Spleen (tissue), 7 donors: ENCODE measurements around the gene CDK5R1.

ENCODE experiments used
- CTCF ChIP-seq, 11 experiments: fragments of 200-600 bp in 7 of 11; fragments of 450-650 bp in 4 of 11; sonication (generic) in 4 of 11; IDR thresholded peaks in 8 of 11; conservative IDR thresholded peaks in 3 of 11; 1 replicate in 7 of 11; 2 replicates in 4 of 11; pipeline versions ENCODE4 v1.4.0 to v1.8.0; 2016 to 2021; ENCODE audit warnings: antibody characterized with exemption in 11 of 11, inconsistent platforms in 4 of 11, mild to moderate bottlenecking in 1 of 11
- POLR2A ChIP-seq, 3 donors: fragments of 450-650 bp; IDR thresholded peaks; one replicate each; pipeline ENCODE4 v1.5.1; 2017; ENCODE audit warnings: antibody characterized with exemption in 3 of 3, mild to moderate bottlenecking in 1 of 3
- donor health status: DM: no; HTN: no; CAD: no; lungs with moderate emphysema.
- donor health status: DM: no; HTN: no; CAD: no.
- donor health status: DM: no; HTN: no; CAD: no.

GRCh38 chr17:32498391-32498790 lies 11.6 kb downstream of the CDK5R1 start:
- no peak for TF ChIP-seq CTCF (IDR thresholded peaks at IDR 0.05 in 8 of 11, conservative IDR thresholded peaks at IDR 0.05 in 3 of 11)
- no peak for TF ChIP-seq POLR2A (IDR thresholded peaks at IDR 0.05)
